GM04503 (cell line): ENCODE measurements around the gene AMPD3.

Experiments
- DNase-seq: peaks from one replicate; pipeline ENCODE4 v3.0.0-alpha.2; 2012; ENCODE audit warnings: low read depth

Gene AMPD3

GRCh38 chr11:10438458-10438857 is 16.6 kb upstream of the AMPD3 start:
- no peak for DNase-seq

- no peak for DNase-seq
Measured at GRCh38 chr11:10439351-10439750, 15.7 kb upstream of the AMPD3 start.

GRCh38 chr11:10439924-10440323 is 15.1 kb upstream of the AMPD3 start:
- no peak for DNase-seq

- no peak for DNase-seq
Measured at GRCh38 chr11:10440401-10440800, 14.7 kb upstream of the AMPD3 start.

GRCh38 chr11:10441091-10441490 is 14.0 kb upstream of the AMPD3 start:
- no peak for DNase-seq

GRCh38 chr11:10441652-10442503 is 13.2 kb upstream of the AMPD3 start:
- DNase-seq: no peak

- DNase-seq: no peak
Measured at GRCh38 chr11:10443152-10443551, 11.9 kb upstream of the AMPD3 start.

GRCh38 chr11:10443721-10444235 is 11.3 kb upstream of the AMPD3 start:
- no peak for DNase-seq

GRCh38 chr11:10444725-10445315 is 10.2 kb upstream of the AMPD3 start:
- no peak for DNase-seq

GRCh38 chr11:10447445-10447844 is 7.6 kb upstream of the AMPD3 start:
- DNase-seq: no peak

GRCh38 chr11:10450462-10451425 is 4.3 kb upstream of the AMPD3 start:
- no peak for DNase-seq

GRCh38 chr11:10451426-10452116 is 3.5 kb upstream of the AMPD3 start:
- no peak for DNase-seq

GRCh38 chr11:10452211-10452767 is 2.8 kb upstream of the AMPD3 start:
- DNase-seq: no peak

GRCh38 chr11:10453261-10453660 is 1.8 kb upstream of the AMPD3 start:
- DNase-seq: no peak

GRCh38 chr11:10455637-10456487 is 798 bp downstream of the AMPD3 start:
- peak; percentile 19 for DNase-seq

GRCh38 chr11:10456519-10456918 is 1.5 kb downstream of the AMPD3 start:
- no peak for DNase-seq

GRCh38 chr11:10457901-10458300 is 2.8 kb downstream of the AMPD3 start:
- DNase-seq: no peak

- no peak for DNase-seq
Measured at GRCh38 chr11:10459029-10459970, 4.2 kb downstream of the AMPD3 start.

- no peak for DNase-seq
Measured at GRCh38 chr11:10460611-10461275, 5.7 kb downstream of the AMPD3 start.
